ENCODE measurements around the gene FOXJ1.

FOXJ1 gene

GRCh38 chr17:76120658-76121008 is 20.4 kb downstream of the FOXJ1 start:
- Histone ChIP-seq H3K27me3 (ENCODE audit: insufficient read depth, low read length) (peaks cover 8% of the 10 kb centered on the region), H3K9ac (ENCODE audit: low read depth, low read length) (no peak overlapping the region), H3K4me1 (ENCODE audit: insufficient read depth, low read length) (peaks cover 14% of the 10 kb centered on the region), H3K27ac (ENCODE audit: low read depth, low read length) (no peak overlapping the region), H3K36me3 (ENCODE audit: insufficient read depth, low read length) (no peaks in the 10 kb centered on the region), H3K9me3 (ENCODE audit: insufficient read depth, low read depth, low read length) (no peaks in the 10 kb centered on the region), H3K4me3 (ENCODE audit: low read length) (no peak overlapping the region)
- 68% methylated on average over 5 of the region's 5 CpGs for WGBS

GRCh38 chr17:76119409-76120371 is 21.4 kb downstream of the FOXJ1 start:
- WGBS = 71% methylated on average over 19 of the region's 19 CpGs
- no peaks in the 10 kb centered on the region for H3K9me3 ChIP-seq (ENCODE audit: insufficient read depth, low read depth, low read length)
- H3K9ac ChIP-seq (ENCODE audit: low read depth, low read length) = no peak overlapping the region
- H3K27me3 ChIP-seq (ENCODE audit: insufficient read depth, low read length) = peaks cover 8% of the 10 kb centered on the region
- H3K4me1 ChIP-seq (ENCODE audit: insufficient read depth, low read length) = peaks cover 14% of the 10 kb centered on the region
- no peaks in the 10 kb centered on the region for H3K36me3 ChIP-seq (ENCODE audit: insufficient read depth, low read length)
- H3K4me3 ChIP-seq (ENCODE audit: low read length) = no peak overlapping the region
- H3K27ac ChIP-seq (ENCODE audit: low read depth, low read length) = no peak overlapping the region

GRCh38 chr17:76115138-76115754 is 25.8 kb downstream of the FOXJ1 start:
- no peaks in the 10 kb centered on the region for H3K36me3 ChIP-seq (ENCODE audit: insufficient read depth, low read length)
- no peaks in the 10 kb centered on the region for H3K9me3 ChIP-seq (ENCODE audit: insufficient read depth, low read depth, low read length)
- H3K27me3 ChIP-seq (ENCODE audit: insufficient read depth, low read length) = no peaks in the 10 kb centered on the region
- no peak overlapping the region for H3K27ac ChIP-seq (ENCODE audit: low read depth, low read length)
- H3K4me1 ChIP-seq (ENCODE audit: insufficient read depth, low read length) = peaks cover 4% of the 10 kb centered on the region; the same call in 1 of the 2 replicates
- H3K4me3 ChIP-seq (ENCODE audit: low read length) = no peak overlapping the region
- 92% methylated on average over 7 of the region's 7 CpGs for WGBS
- no peak overlapping the region for H3K9ac ChIP-seq (ENCODE audit: low read depth, low read length)

DNA sequence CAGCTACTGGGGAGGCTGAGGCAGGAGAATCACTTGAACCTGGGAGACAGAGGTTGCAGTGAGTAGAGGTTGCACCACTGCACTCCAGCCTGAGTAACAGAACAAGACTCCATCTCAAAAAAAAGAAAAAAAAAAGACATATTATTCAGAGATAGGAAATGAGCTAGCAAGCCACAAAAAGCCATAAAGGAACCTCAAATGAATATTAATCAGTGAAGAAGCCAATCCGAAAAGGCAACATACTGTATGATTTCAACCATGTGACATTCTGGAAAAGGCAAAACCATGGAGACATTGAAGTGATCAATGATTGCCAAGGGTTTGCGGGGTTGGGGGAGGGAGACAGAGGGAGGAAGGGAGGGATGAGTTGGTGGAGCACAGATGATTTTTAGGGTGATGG is 29.1 kb downstream of the FOXJ1 start:
- Histone ChIP-seq H3K9me3 (ENCODE audit: insufficient read depth, low read depth, low read length) (no peaks in the 10 kb centered on the region), H3K36me3 (ENCODE audit: insufficient read depth, low read length) (no peaks in the 10 kb centered on the region), H3K4me1 (ENCODE audit: insufficient read depth, low read length) (no peaks in the 10 kb centered on the region), H3K27ac (ENCODE audit: low read depth, low read length) (no peak overlapping the region), H3K27me3 (ENCODE audit: insufficient read depth, low read length) (no peaks in the 10 kb centered on the region), H3K4me3 (ENCODE audit: low read length) (no peak overlapping the region), H3K9ac (ENCODE audit: low read depth, low read length) (no peak overlapping the region)
- 98% methylated on average over 2 of the region's 2 CpGs for WGBS

GRCh38 chr17:76107509-76107908 is 33.5 kb downstream of the FOXJ1 start:
- WGBS = 93% methylated on average over 5 of the region's 6 CpGs
- no peak overlapping the region for H3K4me3 ChIP-seq (ENCODE audit: low read length)
- H3K36me3 ChIP-seq (ENCODE audit: insufficient read depth, low read length) = no peaks in the 10 kb centered on the region
- no peaks in the 10 kb centered on the region for H3K27me3 ChIP-seq (ENCODE audit: insufficient read depth, low read length)
- no peak overlapping the region for H3K27ac ChIP-seq (ENCODE audit: low read depth, low read length)
- H3K9ac ChIP-seq (ENCODE audit: low read depth, low read length) = no peak overlapping the region
- no peaks in the 10 kb centered on the region for H3K9me3 ChIP-seq (ENCODE audit: insufficient read depth, low read depth, low read length)
- H3K4me1 ChIP-seq (ENCODE audit: insufficient read depth, low read length) = peaks cover 16% of the 10 kb centered on the region

DNA sequence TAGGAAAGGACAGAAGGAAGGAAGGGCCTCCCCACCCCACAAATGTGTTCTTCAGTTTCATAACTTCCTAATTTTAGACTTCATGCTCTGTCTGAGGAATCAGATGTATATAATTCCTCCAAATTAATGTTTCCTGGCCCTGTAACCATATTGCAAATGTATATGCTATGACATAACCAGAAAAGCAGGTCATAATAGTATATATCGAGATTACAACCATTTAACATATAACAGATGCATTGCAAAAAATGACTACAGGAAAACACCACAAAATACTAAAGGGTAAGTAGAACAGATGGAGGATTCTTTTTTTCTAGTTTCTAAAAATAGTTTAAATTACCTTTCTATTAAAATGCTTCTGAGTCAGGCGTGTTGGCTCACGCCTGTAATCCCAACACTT is 34.3 kb downstream of the FOXJ1 start:
- Histone ChIP-seq H3K9me3 (ENCODE audit: insufficient read depth, low read depth, low read length) (no peaks in the 10 kb centered on the region), H3K27ac (ENCODE audit: low read depth, low read length) (peak overlapping the region; percentile 67; the same call in 1 of the 2 replicates), H3K36me3 (ENCODE audit: insufficient read depth, low read length) (peaks cover 6% of the 10 kb centered on the region), H3K4me1 (ENCODE audit: insufficient read depth, low read length) (peaks cover 16% of the 10 kb centered on the region), H3K4me3 (ENCODE audit: low read length) (no peak overlapping the region), H3K9ac (ENCODE audit: low read depth, low read length) (no peak overlapping the region), H3K27me3 (ENCODE audit: insufficient read depth, low read length) (no peaks in the 10 kb centered on the region)
- WGBS = 92% methylated on average over 3 of the region's 3 CpGs

GRCh38 chr17:76104896-76105231 is 36.2 kb downstream of the FOXJ1 start:
- H3K4me1 ChIP-seq (ENCODE audit: insufficient read depth, low read length) = peaks cover 16% of the 10 kb centered on the region
- no peaks in the 10 kb centered on the region for H3K9me3 ChIP-seq (ENCODE audit: insufficient read depth, low read depth, low read length)
- H3K4me3 ChIP-seq (ENCODE audit: low read length) = no peak overlapping the region
- peaks cover 25% of the 10 kb centered on the region for H3K36me3 ChIP-seq (ENCODE audit: insufficient read depth, low read length)
- H3K27ac ChIP-seq (ENCODE audit: low read depth, low read length) = no peak overlapping the region
- H3K9ac ChIP-seq (ENCODE audit: low read depth, low read length) = no peak overlapping the region
- no peaks in the 10 kb centered on the region for H3K27me3 ChIP-seq (ENCODE audit: insufficient read depth, low read length)
- WGBS = 95% methylated on average over 4 of the region's 5 CpGs

DNA sequence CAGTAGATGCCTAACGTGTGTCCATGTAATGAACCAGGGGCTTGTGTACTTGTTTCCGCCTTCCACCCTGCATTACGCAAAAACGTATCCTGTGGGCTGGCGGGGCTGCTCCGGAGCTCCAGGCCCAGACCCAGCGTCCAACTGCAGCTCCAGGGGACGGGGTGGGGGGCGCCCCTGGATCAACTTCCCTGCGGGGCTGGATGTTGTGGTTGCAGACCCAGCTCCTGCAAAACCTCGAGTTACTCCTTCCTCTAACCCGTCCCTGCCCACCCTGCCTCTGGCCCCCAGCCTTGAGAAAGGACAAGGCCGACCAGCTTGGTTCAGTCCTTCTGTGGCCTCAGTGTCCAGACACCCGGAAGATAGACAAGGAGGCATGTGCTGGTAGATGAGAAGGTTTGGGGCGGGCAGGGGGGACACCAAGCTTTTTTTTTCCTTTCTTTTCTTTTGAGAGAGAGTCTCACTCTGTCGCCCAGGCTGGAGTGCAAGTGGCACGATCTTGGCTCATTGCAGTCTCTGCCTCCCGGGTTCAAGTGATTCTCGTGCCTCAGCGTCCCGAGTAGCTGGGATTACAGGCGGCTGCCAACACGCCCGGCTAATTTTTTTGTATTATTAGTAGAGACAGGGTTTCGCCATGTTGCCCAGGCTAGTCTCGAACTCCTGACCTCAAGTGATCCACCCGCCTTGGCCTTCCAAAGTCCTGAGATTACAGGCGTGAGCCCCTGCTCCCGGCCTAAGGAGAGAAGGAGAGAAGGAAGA is 36.7 kb downstream of the FOXJ1 start:
- Histone ChIP-seq H3K27me3 (ENCODE audit: insufficient read depth, low read length) (no peaks in the 10 kb centered on the region), H3K36me3 (ENCODE audit: insufficient read depth, low read length) (peaks cover 30% of the 10 kb centered on the region), H3K4me1 (ENCODE audit: insufficient read depth, low read length) (peaks cover 16% of the 10 kb centered on the region), H3K4me3 (ENCODE audit: low read length) (peak overlapping the region; percentile 79), H3K9me3 (ENCODE audit: insufficient read depth, low read depth, low read length) (no peaks in the 10 kb centered on the region), H3K27ac (ENCODE audit: low read depth, low read length) (peak overlapping the region; percentile 93), H3K9ac (ENCODE audit: low read depth, low read length) (peak overlapping the region; percentile 73)
- 87% methylated on average over 29 of the region's 29 CpGs for WGBS

GRCh38 chr17:76103274-76104139 is 37.5 kb downstream of the FOXJ1 start, which contains the start of gene EXOC7:
TSS of gene EXOC7 (minus strand) at chr17:76103787. CDS start at chr17:76103692, 95 bp downstream.
- H3K4me3 ChIP-seq (ENCODE audit: low read length) = peak within 1 kb of the TSS; percentile 79
- no peaks in the 10 kb centered on the region for H3K9me3 ChIP-seq (ENCODE audit: insufficient read depth, low read depth, low read length)
- peak within 1 kb of the TSS; percentile 73 for H3K9ac ChIP-seq (ENCODE audit: low read depth, low read length)
- H3K36me3 ChIP-seq (ENCODE audit: insufficient read depth, low read length) = peaks cover 36% of the 10 kb centered on the region
- WGBS = 6% methylated on average over 55 of the region's 55 CpGs
- peak within 1 kb of the TSS; percentile 93 for H3K27ac ChIP-seq (ENCODE audit: low read depth, low read length)
- H3K4me1 ChIP-seq (ENCODE audit: insufficient read depth, low read length) = peaks cover 16% of the 10 kb centered on the region
- H3K27me3 ChIP-seq (ENCODE audit: insufficient read depth, low read length) = no peaks in the 10 kb centered on the region

GRCh38 chr17:76102944-76103273 is 38.1 kb downstream of the FOXJ1 start:
- Histone ChIP-seq H3K4me3 (ENCODE audit: low read length) (peak overlapping the region; percentile 79), H3K27me3 (ENCODE audit: insufficient read depth, low read length) (no peaks in the 10 kb centered on the region), H3K36me3 (ENCODE audit: insufficient read depth, low read length) (peaks cover 37% of the 10 kb centered on the region), H3K9ac (ENCODE audit: low read depth, low read length) (peak overlapping the region; percentile 73), H3K27ac (ENCODE audit: low read depth, low read length) (no peak overlapping the region), H3K4me1 (ENCODE audit: insufficient read depth, low read length) (peaks cover 16% of the 10 kb centered on the region), H3K9me3 (ENCODE audit: insufficient read depth, low read depth, low read length) (no peaks in the 10 kb centered on the region)
- 2% methylated on average over 4 of the region's 4 CpGs for WGBS
